Measurements from ENCODE around the gene LPP.
"Not testable (repeated sequence)": the region's sequence is repeated elsewhere in the genome, so short reads cannot be mapped to it uniquely, and the experiment has no call there.

LPP gene

GRCh38 chr3:188672840-188673239 lies 518.9 kb downstream of the LPP start:
- DNase-seq, result no peak

DNA sequence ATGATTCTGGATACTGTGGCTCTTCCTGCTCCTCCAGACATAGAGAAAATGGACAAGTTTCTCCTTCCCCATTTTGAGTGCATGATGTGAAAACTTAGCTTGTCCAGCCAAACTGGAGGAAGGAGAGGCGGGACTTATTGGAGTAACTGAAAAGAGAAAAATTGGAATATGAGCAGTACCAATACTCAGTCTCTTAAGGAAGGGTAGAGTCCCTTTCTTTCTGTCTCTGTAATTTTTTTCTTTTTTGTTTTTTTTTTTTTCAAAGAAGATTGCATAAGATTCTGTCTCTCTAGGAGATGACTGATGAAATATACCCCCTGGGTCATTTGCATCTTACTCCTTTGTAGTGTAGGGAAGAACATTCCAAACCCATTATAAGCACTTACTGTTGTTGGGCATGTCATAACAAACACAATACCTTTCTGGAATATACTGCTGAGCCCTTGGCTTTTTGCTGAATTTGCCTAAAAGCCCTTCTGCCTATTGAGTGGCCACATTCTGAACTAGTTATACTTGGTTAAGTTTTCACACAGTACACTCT lies 519.8 kb downstream of the LPP start:
- no peak for DNase-seq

- no peak for DNase-seq
These were observed 520.6 kb downstream of the LPP start for GRCh38 chr3:188674595-188674994.

- no peak for DNase-seq
These were observed 523.4 kb downstream of the LPP start for GRCh38 chr3:188677344-188677743.

DNA sequence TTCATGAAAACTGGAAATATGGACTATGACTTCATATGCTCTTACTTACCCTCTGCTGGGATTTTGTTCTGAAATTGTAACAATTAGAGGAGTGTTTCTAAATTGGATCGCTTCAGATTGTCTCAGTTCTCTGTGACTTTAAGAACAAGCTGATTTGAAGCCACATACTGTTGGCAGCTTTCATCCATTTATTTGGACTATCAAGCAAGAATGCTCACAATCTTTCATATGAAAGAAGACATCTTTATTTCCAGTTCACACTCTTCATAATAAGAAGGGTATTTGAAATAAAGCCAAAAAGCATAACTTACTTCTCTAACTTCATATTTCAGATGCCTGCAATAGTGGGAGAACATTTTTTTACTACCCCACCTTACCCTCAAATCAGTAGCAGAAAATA lies 526.2 kb downstream of the LPP start:
- no peak for DNase-seq

DNA sequence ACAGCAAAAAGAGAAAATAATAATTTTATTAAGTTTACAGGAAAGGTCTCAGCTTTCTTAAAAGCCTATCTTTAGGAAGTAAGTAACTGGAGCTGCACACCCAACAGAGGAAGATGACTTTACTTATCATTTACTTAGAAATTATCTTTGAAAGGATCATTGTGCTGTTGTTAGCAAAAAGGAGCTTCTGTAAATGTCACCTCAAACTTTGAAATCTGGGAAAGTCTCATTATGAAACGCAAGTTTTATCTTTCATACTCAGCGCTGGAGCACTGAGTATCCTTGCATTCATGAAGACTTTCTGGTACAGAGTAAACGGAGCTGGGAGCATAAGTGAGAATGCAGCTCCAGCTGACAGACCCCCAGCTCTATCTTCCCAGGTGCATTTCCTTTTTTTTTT lies 526.6 kb downstream of the LPP start:
- DNase-seq, result no peak

GRCh38 chr3:188682316-188682715 lies 528.4 kb downstream of the LPP start:
- DNase-seq, result no peak

DNA sequence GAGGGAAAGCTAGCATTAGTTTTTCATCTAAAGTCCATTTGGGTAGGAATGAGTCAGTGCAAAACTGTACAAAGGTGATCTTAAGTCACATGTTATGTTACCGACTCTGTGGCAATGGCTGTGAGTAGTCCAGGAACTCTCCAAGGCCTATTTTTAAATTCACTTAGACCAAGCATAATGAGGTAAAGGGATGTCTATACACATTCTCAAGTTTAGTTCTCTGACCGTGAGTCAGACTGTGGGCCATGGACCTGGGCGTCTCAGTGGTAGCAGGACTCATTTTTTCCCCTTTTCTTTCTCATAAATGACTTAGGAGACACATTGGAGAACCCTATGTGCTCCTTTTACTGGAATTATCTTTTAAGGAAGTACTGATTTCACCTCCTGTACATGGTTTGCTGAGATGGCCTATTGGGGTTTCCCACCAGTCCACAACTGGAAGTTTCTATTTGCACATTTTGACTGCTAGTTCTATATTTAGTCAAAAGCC lies 529.1 kb downstream of the LPP start:
- DNase-seq, result no peak

DNA sequence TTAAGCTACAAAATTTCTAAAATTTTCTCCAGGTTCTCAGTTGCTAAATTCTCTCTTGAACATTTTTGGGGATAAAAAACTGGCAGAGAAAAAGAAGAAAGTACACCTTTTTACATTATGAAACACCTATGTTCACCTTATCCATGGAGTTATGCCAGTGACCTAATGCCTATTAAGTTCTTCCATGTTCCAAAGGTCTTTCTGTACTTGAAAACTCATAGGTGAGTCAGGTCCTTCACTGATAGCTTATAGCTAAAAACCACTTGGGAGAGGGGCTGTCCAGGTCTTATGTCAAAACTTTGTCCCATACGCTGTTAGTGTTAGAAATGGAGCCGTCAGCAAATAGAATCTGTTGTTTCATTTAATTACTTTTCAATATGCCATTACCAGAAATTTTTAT lies 530.3 kb downstream of the LPP start:
- no peak for DNase-seq

GRCh38 chr3:188685789-188686188 lies 531.8 kb downstream of the LPP start:
- no peak for DNase-seq

GRCh38 chr3:188686324-188686723 lies 532.4 kb downstream of the LPP start:
- DNase-seq, result no peak

DNA sequence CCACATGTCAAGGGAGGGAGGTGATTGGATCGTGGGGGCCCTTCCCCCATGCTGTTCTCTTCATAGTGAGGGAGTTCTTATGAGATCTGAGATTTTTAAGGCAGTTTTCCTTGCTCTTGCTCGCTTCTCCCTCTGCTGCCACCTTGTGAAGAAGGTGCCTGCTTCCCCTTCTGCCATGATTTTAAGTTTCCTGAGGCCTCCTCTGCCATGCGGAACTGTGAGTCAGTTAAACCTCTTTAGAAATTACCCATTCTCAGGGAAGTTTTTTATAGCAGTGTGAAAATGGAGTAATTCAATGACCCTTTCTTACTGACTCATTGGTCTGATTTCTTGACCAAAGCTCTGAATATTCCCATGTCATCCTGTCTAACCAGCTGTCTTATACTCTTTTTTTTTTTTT lies 533.4 kb downstream of the LPP start:
- DNase-seq, result no peak

GRCh38 chr3:188689101-188689574 lies 535.2 kb downstream of the LPP start:
- no peak for DNase-seq

- DNase-seq, result no peak
These were observed 536.1 kb downstream of the LPP start for GRCh38 chr3:188690064-188690463.

DNA sequence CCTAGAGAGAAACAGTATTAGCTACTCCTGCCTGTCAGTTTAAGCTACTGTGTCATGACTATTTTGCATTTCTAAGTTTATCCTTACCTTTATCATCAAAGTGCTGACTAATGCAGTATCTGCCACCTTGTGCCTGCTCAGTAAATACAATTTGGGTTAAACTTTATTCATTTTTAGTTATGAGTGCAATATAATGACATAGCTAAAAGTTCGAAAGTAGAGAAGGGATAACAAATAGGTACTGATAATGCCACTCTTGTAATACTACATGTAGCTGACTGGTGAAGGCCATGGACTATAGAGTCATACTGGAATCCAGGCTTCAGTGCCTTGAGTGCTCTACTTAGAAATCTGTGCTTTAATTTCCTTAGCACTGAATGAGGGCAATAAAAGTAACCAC lies 537.0 kb downstream of the LPP start:
- no peak for DNase-seq

DNA sequence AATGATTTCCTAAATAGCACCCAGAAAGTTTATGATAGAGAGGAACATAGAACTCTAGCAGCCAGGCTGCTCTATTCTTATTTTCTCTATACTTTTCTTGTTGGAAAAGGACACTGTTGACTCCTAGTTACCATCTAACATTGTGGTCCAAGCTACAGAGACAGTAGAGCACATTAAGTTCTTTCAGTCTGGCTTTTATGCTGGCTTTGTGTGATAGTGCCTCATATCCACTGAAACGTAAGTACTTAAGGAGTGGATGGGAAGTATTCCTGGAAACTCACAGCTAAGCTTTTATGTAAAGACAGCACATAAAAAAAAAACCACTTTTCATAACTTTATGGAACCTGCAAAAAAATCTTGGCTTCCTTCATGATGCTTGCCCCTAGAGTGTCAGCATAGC lies 537.7 kb downstream of the LPP start:
- no peak for DNase-seq

DNA sequence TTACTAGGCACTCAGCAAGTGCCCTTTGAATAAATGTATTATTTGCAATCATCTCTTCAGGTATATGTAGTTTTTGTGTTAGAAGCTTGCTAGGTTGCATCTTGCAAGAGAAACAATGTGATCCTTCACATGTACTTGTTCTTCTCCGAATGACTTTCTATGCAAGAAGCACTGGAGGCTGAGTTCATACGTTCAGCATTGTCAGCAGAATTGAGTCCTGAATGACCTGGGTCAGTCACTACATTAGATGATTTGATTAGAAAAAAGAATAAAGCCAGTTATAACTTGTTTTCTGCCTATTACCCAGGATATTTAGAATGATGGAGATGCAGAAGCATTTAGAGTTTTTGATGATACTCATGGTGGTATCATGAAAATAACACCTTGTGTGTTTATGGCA lies 538.7 kb downstream of the LPP start:
- no peak for DNase-seq

DNA sequence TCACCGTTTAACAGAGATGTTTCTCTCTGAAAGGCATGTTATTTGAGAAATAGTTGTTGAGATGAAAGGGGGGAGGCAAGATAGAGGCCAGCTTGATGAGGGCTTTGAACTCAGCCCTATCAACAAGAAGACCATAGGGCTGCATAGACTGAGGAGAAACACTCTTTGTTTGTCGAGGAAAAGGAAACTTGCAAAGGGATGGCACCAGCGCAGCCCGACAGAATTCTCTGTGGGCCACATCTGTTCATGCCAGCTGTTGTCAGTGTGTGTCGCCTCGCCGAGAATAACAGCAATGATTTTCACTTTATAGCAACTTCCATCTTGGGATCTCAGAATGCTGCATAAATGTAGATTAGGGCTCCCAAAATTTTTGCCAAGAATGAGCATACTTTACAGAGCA lies 539.5 kb downstream of the LPP start:
- no peak for DNase-seq

DNA sequence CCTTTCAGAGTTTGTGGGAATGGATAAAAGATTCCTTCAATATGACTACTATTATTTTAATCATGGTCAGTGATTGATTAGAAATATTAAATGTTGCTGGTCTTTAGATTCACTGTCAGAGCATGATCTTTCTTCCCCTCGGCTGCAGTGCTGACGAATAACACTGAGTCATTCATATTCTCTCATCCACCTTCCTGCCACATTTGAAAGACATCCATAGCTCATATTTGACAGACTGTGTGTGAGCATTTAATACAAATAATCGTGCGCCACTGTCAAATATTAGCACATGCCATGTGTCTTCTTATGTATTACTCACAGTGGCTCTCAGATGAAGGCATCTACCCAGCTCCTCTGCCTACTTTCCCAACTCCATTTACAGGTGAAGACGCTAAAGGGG lies 541.3 kb downstream of the LPP start:
- DNase-seq, result no peak

- DNase-seq, result no peak
These were observed 543.2 kb downstream of the LPP start for GRCh38 chr3:188697127-188697526.

GRCh38 chr3:188698436-188698835 lies 544.5 kb downstream of the LPP start:
- DNase-seq, result no peak

DNA sequence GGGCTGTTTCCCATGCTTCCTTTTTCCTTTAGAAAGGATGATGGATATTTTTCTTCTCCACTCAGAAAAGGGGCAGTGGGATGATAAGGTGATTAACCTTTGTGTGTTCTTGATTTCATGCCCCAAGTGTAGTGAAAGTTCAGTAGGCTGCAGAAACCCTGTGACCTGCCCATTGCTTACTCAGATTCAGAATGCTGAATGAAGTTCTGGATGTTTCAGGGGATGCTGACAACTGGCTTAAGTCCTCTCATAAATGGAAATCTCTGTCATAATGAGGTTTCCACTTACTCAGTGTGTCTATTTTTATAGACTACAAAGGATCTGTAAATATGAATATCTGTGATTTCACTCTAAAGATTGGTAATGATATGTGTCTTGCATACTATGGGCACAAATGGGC lies 546.5 kb downstream of the LPP start:
- no peak for DNase-seq

GRCh38 chr3:188700918-188701317 lies 547.0 kb downstream of the LPP start:
- no peak for DNase-seq

- no peak for DNase-seq
These were observed 547.6 kb downstream of the LPP start for GRCh38 chr3:188701485-188701969.

DNA sequence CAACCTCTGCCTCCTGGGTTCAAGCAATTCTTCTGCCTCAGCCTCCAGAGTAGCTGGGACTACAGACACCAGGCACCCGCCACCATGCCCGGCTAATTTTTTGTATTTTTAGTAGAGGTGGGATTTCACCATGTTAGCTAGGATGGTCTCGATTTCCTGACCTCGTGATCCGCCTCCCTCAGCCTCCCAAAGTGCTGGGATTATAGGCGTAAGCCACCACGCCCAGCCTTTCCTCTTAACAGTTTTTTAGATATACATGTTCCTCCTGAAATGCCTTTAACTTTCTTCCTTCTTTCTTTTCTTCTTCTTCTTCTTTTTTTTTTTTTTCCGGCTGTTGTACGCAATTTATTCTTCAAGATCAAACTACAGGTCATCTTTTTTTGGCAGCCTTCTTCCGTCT lies 548.1 kb downstream of the LPP start:
- DNase-seq, result not testable (repeated sequence)
